Measurements from ENCODE around the gene CEP72. TPM values are rescaled to one million over a fixed set of nuclear protein-coding genes. Genes with fewer than 3 reads are reported as not detected.
"Not testable (repeated sequence)": the region's sequence is repeated elsewhere in the genome, so short reads cannot be mapped to it uniquely, and the experiment has no call there.

CEP72 gene
- total RNA-seq, 1 donor from 2014 or later: 32.3 TPM

- intact Hi-C loops (cut with micrococcal nuclease): loop anchor here (1.0 to 10.0 kb wide), 5 partner anchors 140 to 1182 kb away; partner anchors contain the start of genes BRD9, EXOC3, MRPL36 and PDCD6
These were observed 621 bp downstream of the CEP72 start for GRCh38 chr5:612498-613424.

- intact Hi-C loops (cut with micrococcal nuclease): loop anchor here (10.0 kb wide), 2 partner anchors 172 to 1178 kb away; partner anchors contain the start of genes EXOC3 and MRPL36
These were observed 4.4 kb downstream of the CEP72 start for GRCh38 chr5:616484-617039.

GRCh38 chr5:617896-618295 lies 5.8 kb downstream of the CEP72 start:
- intact Hi-C loops (cut with micrococcal nuclease): loop anchor here (10.0 kb wide), 2 partner anchors 173 to 1177 kb away; partner anchors contain the start of genes EXOC3 and MRPL36

- intact Hi-C loops (cut with micrococcal nuclease): loop anchor here (10.0 kb wide), 2 partner anchors 174 to 1176 kb away; partner anchors contain the start of genes EXOC3 and MRPL36
These were observed 6.3 kb downstream of the CEP72 start for GRCh38 chr5:618450-618849.

- intact Hi-C loops (cut with micrococcal nuclease): loop anchor here (10.0 kb wide), 2 partner anchors 175 to 1175 kb away; partner anchors contain the start of genes EXOC3 and MRPL36
These were observed 7.3 kb downstream of the CEP72 start for GRCh38 chr5:619444-619843.

- intact Hi-C loops (cut with micrococcal nuclease): no loop called here
These were observed 8.0 kb downstream of the CEP72 start for GRCh38 chr5:620152-620551.

GRCh38 chr5:620586-621180 lies 8.5 kb downstream of the CEP72 start:
- intact Hi-C loops (cut with micrococcal nuclease): no loop called here

- intact Hi-C loops (cut with micrococcal nuclease): no loop called here
These were observed 9.2 kb downstream of the CEP72 start for GRCh38 chr5:621341-621761.

GRCh38 chr5:622359-622758 lies 10.2 kb downstream of the CEP72 start:
- intact Hi-C loops (cut with micrococcal nuclease): no loop called here

- intact Hi-C loops (cut with micrococcal nuclease): no loop called here
These were observed 10.9 kb downstream of the CEP72 start for GRCh38 chr5:622946-623522.

GRCh38 chr5:623531-623930 lies 11.4 kb downstream of the CEP72 start:
- intact Hi-C loops (cut with micrococcal nuclease): no loop called here

- intact Hi-C loops (cut with micrococcal nuclease): no loop called here
These were observed 12.2 kb downstream of the CEP72 start for GRCh38 chr5:624118-624950.

GRCh38 chr5:624951-625230 lies 12.8 kb downstream of the CEP72 start:
- intact Hi-C loops (cut with micrococcal nuclease): no loop called here

- intact Hi-C loops (cut with micrococcal nuclease): no loop called here
These were observed 13.4 kb downstream of the CEP72 start for GRCh38 chr5:625516-625915.

GRCh38 chr5:626850-627249 lies 14.7 kb downstream of the CEP72 start:
- intact Hi-C loops (cut with micrococcal nuclease): no loop called here

GRCh38 chr5:627840-628239 lies 15.7 kb downstream of the CEP72 start:
- intact Hi-C loops (cut with micrococcal nuclease): no loop called here

GRCh38 chr5:628351-629205 lies 16.4 kb downstream of the CEP72 start:
- intact Hi-C loops (cut with micrococcal nuclease): not testable (repeated sequence)

GRCh38 chr5:633501-633955 lies 21.4 kb downstream of the CEP72 start:
- intact Hi-C loops (cut with micrococcal nuclease): no loop called here

GRCh38 chr5:634191-634590 lies 22.1 kb downstream of the CEP72 start:
- intact Hi-C loops (cut with micrococcal nuclease): no loop called here

All from T-helper 2 cell treated with Interferon-gamma antibody and Interleukin-4, amounts not matched to agents 100 ng/mL and 5 ng/mL, for 36 hours (primary cell).